Testis (tissue), 3 donors: Measurements from ENCODE around the gene HNRNPC. TPM values are rescaled to one million over a fixed set of nuclear protein-coding genes. Genes with fewer than 3 reads are reported as not detected.

Source experiments
- DNase-seq: peaks from one replicate; pipeline ENCODE4 v3.0.0-alpha.2; 2019
- H3K27ac ChIP-seq, 2 donors: fragments of 200-600 bp; sonication (generic); one replicate each; pipeline ENCODE4 v1.5.1; 2019
- H3K27me3 ChIP-seq: fragments of 200-600 bp; sonication (generic); one replicate; pipeline ENCODE4 v1.5.1; 2019
- H3K36me3 ChIP-seq: fragments of 200-600 bp; sonication (generic); one replicate; pipeline ENCODE4 v1.5.1; 2017; ENCODE audit warnings: low read depth; ENCODE audit errors: missing control alignments
- H3K4me1 ChIP-seq: fragments of 200-600 bp; sonication (generic); one replicate; pipeline ENCODE4 v1.5.1; 2019
- H3K4me3 ChIP-seq, 2 donors: fragments of 200-600 bp; sonication (generic); one replicate each; pipeline ENCODE4 v1.5.1; 2017 to 2019
- H3K9me3 ChIP-seq: fragments of 200-600 bp; sonication (generic); one replicate; pipeline ENCODE4 v1.5.1; 2017
- CTCF ChIP-seq, 3 experiments: fragments of 450-650 bp in 2 of 3; fragments of 200-600 bp in 1 of 3; sonication (generic) in 1 of 3; IDR thresholded peaks; one replicate each; pipeline ENCODE4 v1.5.1; 2016 to 2019; ENCODE audit warnings: antibody characterized with exemption in 3 of 3, mild to moderate bottlenecking in 2 of 3, moderate library complexity in 1 of 3
- POLR2A ChIP-seq: fragments of 450-650 bp; IDR thresholded peaks from one replicate; pipeline ENCODE4 v1.6.1; 2017; ENCODE audit warnings: antibody characterized with exemption, mild to moderate bottlenecking, moderate library complexity
- WGBS, 2 donors: methylation state at CpG; one replicate each; pipeline ENCODE4 v1.1.5; 2018; 5-methylcytosine and 5-hydroxymethylcytosine counted together
- intact Hi-C: fragments of 100-400 bp; cut with DNase I; formaldehyde crosslinking; loops from one replicate; pipeline ENCODE4 v1.15.1; 2023; ENCODE audit warnings: low total_unique reads
- polyA plus RNA-seq: library from polyadenylated mRNA; stranded (reverse); fragments of 350-450 nt; fragmentation: Illumina TruSeq; extraction: RNeasy Lipid Tissue Mini Kit (QIAGEN cat#74804); gene quantifications from one replicate; pipeline ENCODE4 v1.2.3, GENCODE V29; 2014; ENCODE audit warnings: low read depth, low replicate concordance; ENCODE audit not compliant: insufficient read depth
- total RNA-seq, 2 donors: library from RNA; depleted of rRNA; stranded (reverse); fragments of >200 nt; gene quantifications; one replicate each; pipeline ENCODE4 v1.2.3, GENCODE V29; 2016

HNRNPC gene
- total and polyA plus RNA-seq, 3 donors from 2014 or later = 317 to 443 (median 399) TPM

GRCh38 chr14:21261824-21262223 lies 7.4 kb downstream of the HNRNPC start:
- no peak overlapping the region for H3K4me3 ChIP-seq
- no peaks in the 10 kb centered on the region for H3K36me3 ChIP-seq
- no peak for DNase-seq
- H3K4me1 ChIP-seq = peaks cover 36% of the 10 kb centered on the region
- no peaks in the 10 kb centered on the region for H3K9me3 ChIP-seq
- intact Hi-C loops = loop anchor here (10.0 kb wide), 1 partner anchor 123 kb away; the partner anchor contains the start of gene SUPT16H
- H3K27ac ChIP-seq = no peak overlapping the region
- 63 to 79% methylated on average over 1 of the region's 1 CpG for WGBS, 2 donors
- H3K27me3 ChIP-seq = no peaks in the 10 kb centered on the region
- TF ChIP-seq POLR2A = no peak
- TF ChIP-seq CTCF (IDR thresholded peaks at IDR 0.05) = no peak

- H3K4me1 ChIP-seq = peaks cover 26% of the 10 kb centered on the region
- H3K36me3 ChIP-seq = no peaks in the 10 kb centered on the region
These were observed 10.1 kb downstream of the HNRNPC start for GRCh38 chr14:21258889-21259787.

GRCh38 chr14:21258005-21258888 lies 11.0 kb downstream of the HNRNPC start:
- H3K36me3 ChIP-seq = no peaks in the 10 kb centered on the region
- WGBS, 2 donors = 86 to 87% methylated on average over 10 of the region's 10 CpGs
- no peaks in the 10 kb centered on the region for H3K9me3 ChIP-seq
- H3K4me3 ChIP-seq = no peak overlapping the region
- DNase-seq = no peak
- peaks cover 20% of the 10 kb centered on the region for H3K4me1 ChIP-seq
- no peak overlapping the region for H3K27ac ChIP-seq
- no peak for TF ChIP-seq POLR2A
- TF ChIP-seq CTCF (IDR thresholded peaks at IDR 0.05) = no peak
- no peaks in the 10 kb centered on the region for H3K27me3 ChIP-seq
- intact Hi-C loops = no loop called here

More at GRCh38 chr14:21258889-21259787, 10.1 kb downstream of the HNRNPC start:
- TF ChIP-seq POLR2A = no peak
- DNase-seq = no peak
- Histone ChIP-seq H3K9me3 (no peaks in the 10 kb centered on the region), H3K4me3 (no peak overlapping the region), H3K27me3 (no peaks in the 10 kb centered on the region), H3K27ac (no peak overlapping the region)
- intact Hi-C loops = no loop called here
- WGBS, 2 donors = 73 to 78% methylated on average over 5 of the region's 5 CpGs

GRCh38 chr14:21257394-21257909 lies 11.8 kb downstream of the HNRNPC start:
- 31 to 44% methylated on average over 7 of the region's 7 CpGs for WGBS, 2 donors
- no peak overlapping the region for H3K4me3 ChIP-seq
- H3K27me3 ChIP-seq = no peaks in the 10 kb centered on the region
- no peaks in the 10 kb centered on the region for H3K36me3 ChIP-seq
- intact Hi-C loops = no loop called here
- H3K9me3 ChIP-seq = no peaks in the 10 kb centered on the region
- no peak for DNase-seq
- H3K4me1 ChIP-seq = peaks cover 15% of the 10 kb centered on the region
- TF ChIP-seq CTCF (IDR thresholded peaks at IDR 0.05) (no peak), POLR2A (no peak)
- H3K27ac ChIP-seq = no peak overlapping the region
